A673 (cell line): ENCODE measurements around the gene RFTN1.

ENCODE experiments used
- EZH2 ChIP-seq: fragments of 200-600 bp; sonication (generic); IDR thresholded peaks from 2 replicates; pipeline ENCODE4 v1.6.1; 2017; ENCODE audit warnings: borderline replicate concordance, low read depth, mild to moderate bottlenecking, mixed read lengths, antibody characterized with exemption, low read length; ENCODE audit not compliant: poor library complexity, severe bottlenecking
- TF ChIP-seq, protein P1 (sequence below): fragments of 300-800, 200-600 bp; sonication (generic); conservative IDR thresholded peaks from 2 replicates; pipeline ENCODE4 v1.5.1; 2017; ENCODE audit warnings: low read depth, mild to moderate bottlenecking, antibody characterized with exemption, low read length, moderate library complexity, mixed read lengths

DNA sequence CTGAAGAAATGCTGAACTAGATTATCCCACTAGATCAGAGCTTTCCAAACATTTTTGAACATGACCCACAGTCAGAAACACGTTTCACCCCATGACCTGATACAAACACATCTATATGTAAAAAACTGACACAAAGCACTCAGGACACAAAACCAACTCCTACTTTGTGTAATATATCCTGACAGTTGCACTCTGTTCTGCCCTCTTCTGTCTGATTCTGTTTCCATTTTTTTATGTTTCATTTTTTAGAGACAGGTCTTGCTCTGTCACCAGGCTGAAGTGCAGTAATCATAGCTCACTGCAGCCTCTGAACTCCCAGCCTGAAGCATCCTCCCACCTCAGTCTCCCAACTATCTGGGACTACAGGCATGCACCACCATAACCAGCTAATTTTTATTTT lies 15.8 kb upstream of the RFTN1 start:
- TF ChIP-seq, protein P1, sequence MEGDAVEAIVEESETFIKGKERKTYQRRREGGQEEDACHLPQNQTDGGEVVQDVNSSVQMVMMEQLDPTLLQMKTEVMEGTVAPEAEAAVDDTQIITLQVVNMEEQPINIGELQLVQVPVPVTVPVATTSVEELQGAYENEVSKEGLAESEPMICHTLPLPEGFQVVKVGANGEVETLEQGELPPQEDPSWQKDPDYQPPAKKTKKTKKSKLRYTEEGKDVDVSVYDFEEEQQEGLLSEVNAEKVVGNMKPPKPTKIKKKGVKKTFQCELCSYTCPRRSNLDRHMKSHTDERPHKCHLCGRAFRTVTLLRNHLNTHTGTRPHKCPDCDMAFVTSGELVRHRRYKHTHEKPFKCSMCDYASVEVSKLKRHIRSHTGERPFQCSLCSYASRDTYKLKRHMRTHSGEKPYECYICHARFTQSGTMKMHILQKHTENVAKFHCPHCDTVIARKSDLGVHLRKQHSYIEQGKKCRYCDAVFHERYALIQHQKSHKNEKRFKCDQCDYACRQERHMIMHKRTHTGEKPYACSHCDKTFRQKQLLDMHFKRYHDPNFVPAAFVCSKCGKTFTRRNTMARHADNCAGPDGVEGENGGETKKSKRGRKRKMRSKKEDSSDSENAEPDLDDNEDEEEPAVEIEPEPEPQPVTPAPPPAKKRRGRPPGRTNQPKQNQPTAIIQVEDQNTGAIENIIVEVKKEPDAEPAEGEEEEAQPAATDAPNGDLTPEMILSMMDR: no peak
- no peak for TF ChIP-seq EZH2
